HepG2 (cell line): ENCODE results near the gene SMIM36. TPM values are rescaled to one million over a fixed set of nuclear protein-coding genes. Genes with fewer than 3 reads are reported as not detected.
A peak's percentile ranks its signal among the peaks of the same experiment; 100 is the strongest.

Experiments used
- ATAC-seq: fragments of 200-7000 bp; cut with Tn5 transposase; 3 replicates; pipeline ENCODE4 v1.9.1; 2020; ENCODE audit warnings: mild to moderate bottlenecking, moderate library complexity
- BruUV-seq: library from RNA; stranded (reverse); fragments of 400-500 nt; replicated peaks from 2 replicates; lab custom pipeline; 2021; lab: Mats Ljungman, UMichigan
- CTCF ChIA-PET: fragments of 300-600 bp; formaldehyde crosslinking; extraction: SDS; loops from one replicate; lab custom pipeline; 2021; ENCODE audit warnings: low total read pairs, inconsistent platforms, low intra/inter-chr PET ratio; lab: Yijun Ruan, JAX
- POLR2A ChIA-PET: fragments of 350-600 bp; sonication (Branson Sonifier 250); formaldehyde crosslinking; loops from one replicate; lab custom pipeline; 2020; ENCODE audit warnings: antibody characterized with exemption, inconsistent platforms; lab: Yijun Ruan, JAX
- DNase-seq: peaks from one replicate; pipeline ENCODE4 v3.0.0-alpha.2; 2015; ENCODE audit warnings: low spot score
- FAIRE-seq: peaks from 3 replicates; lab custom pipeline; 2011; peaks lifted over from hg19 to GRCh38; lab: Jason Lieb, UNC
- H2AFZ ChIP-seq: one replicate; pipeline ENCODE4 v1.6.1; 2011; ENCODE audit warnings: low read length, inconsistent platforms
- H3K27ac ChIP-seq: fragments of 300-600 bp; 3 replicates; pipeline ENCODE4 v1.8.0; 2011; ENCODE audit warnings: mixed run types, mild to moderate bottlenecking, mixed read lengths, low read length, inconsistent platforms; ENCODE audit not compliant: insufficient read depth; ENCODE audit errors: extremely low read length
- H3K27me3 ChIP-seq, 2 experiments: fragments of 200-600 bp in 1 of 2; 2 replicates in 1 of 2; 3 replicates in 1 of 2; pipeline versions ENCODE4 v1.6.0 to v1.8.0; 2011; ENCODE audit warnings: low read length in 2 of 2, mild to moderate bottlenecking in 2 of 2, moderate library complexity in 2 of 2, inconsistent platforms in 1 of 2; ENCODE audit not compliant: insufficient read depth in 2 of 2, control insufficient read depth in 1 of 2
- H3K36me3 ChIP-seq, 2 experiments: fragments of 200-600 bp in 1 of 2; replicated peaks in 1 of 2; 2 replicates in 1 of 2; 3 replicates in 1 of 2; pipeline versions ENCODE4 v1.5.1 to v1.8.0; 2011; ENCODE audit warnings: low read length in 2 of 2, inconsistent platforms in 1 of 2; ENCODE audit not compliant: insufficient read depth in 2 of 2, control insufficient read depth in 1 of 2
- H3K4me1 ChIP-seq: 2 replicates; pipeline ENCODE4 v1.5.1; 2012; ENCODE audit warnings: low read length, inconsistent platforms; ENCODE audit not compliant: insufficient read depth
- H3K4me2 ChIP-seq: 2 replicates; pipeline ENCODE4 v1.6.0; 2011; ENCODE audit warnings: low read depth, low read length, inconsistent platforms
- H3K4me3 ChIP-seq, 3 experiments: fragments of 200-600 bp in 1 of 3; sonication (generic), shearing (Covaris generic) in 1 of 3; replicated peaks in 1 of 3; 2 replicates each; pipeline ENCODE4 v1.5.1; 2011 to 2016; ENCODE audit warnings: low read length in 3 of 3, inconsistent platforms in 2 of 3, low read depth in 2 of 3, mild to moderate bottlenecking in 2 of 3, control low read depth in 1 of 3, mixed read lengths in 1 of 3; ENCODE audit not compliant: insufficient read depth in 1 of 3
- H3K79me2 ChIP-seq: one replicate; pipeline ENCODE4 v1.6.1; 2011; ENCODE audit warnings: low read length, inconsistent platforms; ENCODE audit not compliant: insufficient read depth
- H3K9ac ChIP-seq: 2 replicates; pipeline ENCODE4 v1.6.0; 2011; ENCODE audit warnings: mild to moderate bottlenecking, low read depth, low read length, inconsistent platforms; ENCODE audit not compliant: insufficient read depth
- H3K9me3 ChIP-seq: 2 replicates; pipeline ENCODE4 v1.5.1; 2012; ENCODE audit warnings: mild to moderate bottlenecking, low read length
- H4K20me1 ChIP-seq: 2 replicates; pipeline ENCODE4 v1.6.0; 2011; ENCODE audit warnings: inconsistent platforms, mild to moderate bottlenecking, low read length, moderate library complexity; ENCODE audit not compliant: insufficient read depth
- ARNT2 ChIP-seq: sonication (generic); formaldehyde crosslinking; IDR thresholded peaks from 2 replicates; pipeline ENCODE4 v1.8.0; 2022; ENCODE audit warnings: mild to moderate bottlenecking, low read depth, missing genetic modification reagents, moderate library complexity
- FOSL2 ChIP-seq: sonication (generic); formaldehyde crosslinking; IDR thresholded peaks from 2 replicates; pipeline ENCODE4 v1.4.0; 2020; ENCODE audit warnings: missing genetic modification reagents
- TARDBP ChIP-seq: sonication (generic); formaldehyde crosslinking; IDR thresholded peaks from 2 replicates; pipeline ENCODE4 v1.8.0; 2022; ENCODE audit warnings: mild to moderate bottlenecking, missing genetic modification reagents
- ZNF17 ChIP-seq: sonication (generic); formaldehyde crosslinking; IDR thresholded peaks from 2 replicates; pipeline ENCODE4 v1.5.0; 2020; ENCODE audit warnings: mild to moderate bottlenecking, missing genetic modification reagents
- ZNF256 ChIP-seq: sonication (generic); formaldehyde crosslinking; conservative IDR thresholded peaks from 2 replicates; pipeline ENCODE4 v1.4.0; 2020; ENCODE audit warnings: missing genetic modification reagents
- ZNF546 ChIP-seq: sonication (generic); formaldehyde crosslinking; conservative IDR thresholded peaks from 2 replicates; pipeline ENCODE4 v1.8.1; 2023; ENCODE audit warnings: mild to moderate bottlenecking, missing genetic modification reagents
- ZNF567 ChIP-seq: sonication (generic); formaldehyde crosslinking; IDR thresholded peaks from 2 replicates; pipeline ENCODE4 v1.8.1; 2023; ENCODE audit warnings: mild to moderate bottlenecking, missing genetic modification reagents, borderline replicate concordance
- WGBS: methylation state at CpG from one replicate; pipeline ENCODE4 v1.1.6; 2017; ENCODE audit warnings: low lambda C conversion rate; 5-methylcytosine and 5-hydroxymethylcytosine counted together
- in situ Hi-C: cut with HindIII; loops from 2 replicates; pipeline ENCODE4 v1.10.0; 2017; ENCODE audit warnings: low pct_unique_long_range_greater_than_20kb; ENCODE audit not compliant: extremely low pct_ligation_motif_present
- intact Hi-C: fragments of 100-400 bp; cut with micrococcal nuclease; formaldehyde crosslinking; loops from one replicate; pipeline ENCODE4 v1.10.0; 2022; ENCODE audit not compliant: unreplicated experiment
- polyA plus RNA-seq, 8 experiments: library from polyadenylated mRNA; depleted of rRNA in 3 of 8; stranded (reverse) in 7 of 8; unstranded in 1 of 8; fragments of >200 nt; fragmentation: Illumina TruSeq in 4 of 8; extraction: Trizol in 4 of 8; gene quantifications; 2 replicates each; pipeline versions ENCODE4 v1.2.1 to v1.2.3, GENCODE V29; 2011 to 2016; ENCODE audit warnings: low read depth in 4 of 8, missing spikeins in 1 of 8, mixed read lengths in 1 of 8; ENCODE audit not compliant: insufficient read depth in 1 of 8
- total RNA-seq, 5 experiments: library from RNA; depleted of rRNA; stranded (reverse); fragments of >200 nt; fragmentation: Illumina TruSeq; extraction: Trizol; gene quantifications; 2 replicates each; pipeline ENCODE4 v1.2.3, GENCODE V29; 2016; ENCODE audit warnings: low read depth in 1 of 5
- TF ChIP-seq, protein P1 (sequence below): IDR thresholded peaks from 2 replicates; pipeline ENCODE4 v1.6.1; 2016; ENCODE audit warnings: mild to moderate bottlenecking, missing biosample characterization, missing genetic modification reagents
- TF ChIP-seq, protein P2 (sequence below): sonication (generic); formaldehyde crosslinking; IDR thresholded peaks from 2 replicates; pipeline ENCODE4 v1.5.0; 2020; ENCODE audit warnings: missing genetic modification reagents, mild to moderate bottlenecking, borderline replicate concordance
- TF ChIP-seq, protein P3 (sequence below): sonication (generic); formaldehyde crosslinking; IDR thresholded peaks from 2 replicates; pipeline ENCODE4 v1.8.0; 2022; ENCODE audit warnings: mild to moderate bottlenecking, missing genetic modification reagents; ENCODE audit not compliant: insufficient replicate concordance
- TF ChIP-seq, protein P4 (sequence below): sonication (generic); formaldehyde crosslinking; IDR thresholded peaks from 2 replicates; pipeline ENCODE4 v1.5.0; 2020; ENCODE audit warnings: missing genetic modification reagents

Gene SMIM36
- total and polyA plus RNA-seq, 2 of the 13 experiments (the other 11 are each of a cell fraction or from before 2014, with no cell fraction given), result not detected

DNA sequence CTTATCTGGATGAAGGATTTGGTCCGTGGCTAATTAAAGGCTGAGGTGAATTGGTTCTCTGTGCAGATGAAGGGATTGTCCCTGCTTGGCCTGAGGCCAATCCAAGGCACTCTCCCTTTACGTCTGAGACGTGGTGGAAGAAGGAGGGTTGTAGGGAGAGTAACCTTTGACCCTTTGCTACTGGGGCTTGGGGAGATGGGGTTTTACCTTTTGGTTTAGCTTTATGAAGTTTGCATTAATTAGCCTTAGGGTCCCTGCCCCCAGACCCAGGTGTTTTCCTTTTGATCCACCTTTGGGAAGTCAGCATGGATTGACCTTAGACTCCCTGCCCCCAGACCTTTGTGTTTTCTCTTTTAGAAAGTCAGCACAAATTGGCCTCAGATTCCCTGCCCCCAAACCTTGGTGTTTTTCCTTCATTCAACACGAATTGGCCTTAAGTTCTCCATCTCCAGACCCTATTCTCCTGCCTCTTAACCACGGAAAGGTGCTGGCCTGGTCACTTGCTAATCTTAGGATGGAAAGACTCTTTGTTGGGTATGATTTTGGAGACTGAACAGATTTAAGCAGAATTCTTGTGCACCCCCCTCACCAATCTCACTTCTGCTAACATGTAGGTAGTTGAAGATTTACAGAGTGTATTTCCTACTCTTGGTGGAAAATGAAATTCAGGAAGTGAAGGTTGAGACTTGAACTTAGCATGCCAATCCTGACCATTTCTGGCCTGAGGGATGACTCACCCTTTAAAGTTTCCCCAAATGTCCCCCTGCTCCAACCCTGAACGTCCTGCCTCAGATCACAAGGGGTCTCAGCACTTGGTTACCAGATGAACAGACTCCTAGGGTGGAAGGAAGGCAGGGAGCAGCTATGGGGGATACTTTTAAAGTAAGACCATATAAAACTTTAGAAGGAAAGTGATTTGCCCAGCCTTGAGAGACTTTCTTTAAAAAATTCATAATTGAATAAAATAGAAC is 66.5 kb downstream of the SMIM36 start:
- intact Hi-C loops (loop anchor here (1.0 kb wide), 1 partner anchor 22 kb away; no protein-coding TSS in a partner anchor), in situ Hi-C loops (no loop called here)
- Histone ChIP-seq H3K79me2 (no peaks in the 10 kb centered on the region), H3K27ac (peak overlapping the region; percentile 88), H3K4me3 (peak overlapping the region in 1 of 3 experiments; percentile 24; a peak in 1 of 6 replicates), H3K4me2 (peak overlapping the region; percentile 69), H4K20me1 (no peaks in the 10 kb centered on the region), H3K9me3 (no peaks in the 10 kb centered on the region), H3K36me3 (no peaks in the 10 kb centered on the region), H3K27me3 (no peaks in the 10 kb centered on the region), H3K4me1 (peaks cover 94% of the 10 kb centered on the region), H3K9ac (peak overlapping the region; percentile 63), H2AFZ (no peak overlapping the region)
- WGBS, result 15% methylated on average over 6 of the region's 6 CpGs
- no TSS peak for BruUV-seq
- ATAC-seq, result peak; percentile 63
- CTCF ChIA-PET, result no interaction called here
- FAIRE-seq, result peak; percentile 87
- DNase-seq, result peak; percentile 91
- POLR2A ChIA-PET, result interaction anchor here (2.4 to 6.8 kb wide), 3 partner anchors 10 to 27 kb away, joined by 22 to 136 read pairs (median 29); no protein-coding TSS in a partner anchor
- TF ChIP-seq, protein P1, sequence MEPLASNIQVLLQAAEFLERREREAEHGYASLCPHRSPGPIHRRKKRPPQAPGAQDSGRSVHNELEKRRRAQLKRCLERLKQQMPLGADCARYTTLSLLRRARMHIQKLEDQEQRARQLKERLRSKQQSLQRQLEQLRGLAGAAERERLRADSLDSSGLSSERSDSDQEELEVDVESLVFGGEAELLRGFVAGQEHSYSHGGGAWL, result 0 out of 2 replicates have a peak, but pooled peaks have one; percentile 36
- peak; percentile 78; the same call in 1 of the 2 replicates for TF ChIP-seq ZNF567 (CRISPR knock-in tag)
- TF ChIP-seq, protein P2, sequence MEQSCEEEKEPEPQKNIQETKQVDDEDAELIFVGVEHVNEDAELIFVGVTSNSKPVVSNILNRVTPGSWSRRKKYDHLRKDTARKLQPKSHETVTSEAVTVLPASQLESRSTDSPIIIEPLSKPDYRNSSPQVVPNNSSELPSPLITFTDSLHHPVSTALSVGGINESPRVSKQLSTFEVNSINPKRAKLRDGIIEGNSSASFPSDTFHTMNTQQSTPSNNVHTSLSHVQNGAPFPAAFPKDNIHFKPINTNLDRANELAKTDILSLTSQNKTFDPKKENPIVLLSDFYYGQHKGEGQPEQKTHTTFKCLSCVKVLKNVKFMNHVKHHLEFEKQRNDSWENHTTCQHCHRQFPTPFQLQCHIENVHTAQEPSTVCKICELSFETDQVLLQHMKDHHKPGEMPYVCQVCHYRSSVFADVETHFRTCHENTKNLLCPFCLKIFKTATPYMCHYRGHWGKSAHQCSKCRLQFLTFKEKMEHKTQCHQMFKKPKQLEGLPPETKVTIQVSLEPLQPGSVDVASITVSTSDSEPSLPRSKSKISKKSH (CRISPR knock-in tag), result no peak
- TF ChIP-seq, protein P3, sequence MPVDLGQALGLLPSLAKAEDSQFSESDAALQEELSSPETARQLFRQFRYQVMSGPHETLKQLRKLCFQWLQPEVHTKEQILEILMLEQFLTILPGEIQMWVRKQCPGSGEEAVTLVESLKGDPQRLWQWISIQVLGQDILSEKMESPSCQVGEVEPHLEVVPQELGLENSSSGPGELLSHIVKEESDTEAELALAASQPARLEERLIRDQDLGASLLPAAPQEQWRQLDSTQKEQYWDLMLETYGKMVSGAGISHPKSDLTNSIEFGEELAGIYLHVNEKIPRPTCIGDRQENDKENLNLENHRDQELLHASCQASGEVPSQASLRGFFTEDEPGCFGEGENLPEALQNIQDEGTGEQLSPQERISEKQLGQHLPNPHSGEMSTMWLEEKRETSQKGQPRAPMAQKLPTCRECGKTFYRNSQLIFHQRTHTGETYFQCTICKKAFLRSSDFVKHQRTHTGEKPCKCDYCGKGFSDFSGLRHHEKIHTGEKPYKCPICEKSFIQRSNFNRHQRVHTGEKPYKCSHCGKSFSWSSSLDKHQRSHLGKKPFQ (CRISPR knock-in tag), result peak; percentile 87
- TF ChIP-seq TARDBP (CRISPR knock-in tag), result peak; percentile 72; the same call in 1 of the 2 replicates
- TF ChIP-seq, protein P4, sequence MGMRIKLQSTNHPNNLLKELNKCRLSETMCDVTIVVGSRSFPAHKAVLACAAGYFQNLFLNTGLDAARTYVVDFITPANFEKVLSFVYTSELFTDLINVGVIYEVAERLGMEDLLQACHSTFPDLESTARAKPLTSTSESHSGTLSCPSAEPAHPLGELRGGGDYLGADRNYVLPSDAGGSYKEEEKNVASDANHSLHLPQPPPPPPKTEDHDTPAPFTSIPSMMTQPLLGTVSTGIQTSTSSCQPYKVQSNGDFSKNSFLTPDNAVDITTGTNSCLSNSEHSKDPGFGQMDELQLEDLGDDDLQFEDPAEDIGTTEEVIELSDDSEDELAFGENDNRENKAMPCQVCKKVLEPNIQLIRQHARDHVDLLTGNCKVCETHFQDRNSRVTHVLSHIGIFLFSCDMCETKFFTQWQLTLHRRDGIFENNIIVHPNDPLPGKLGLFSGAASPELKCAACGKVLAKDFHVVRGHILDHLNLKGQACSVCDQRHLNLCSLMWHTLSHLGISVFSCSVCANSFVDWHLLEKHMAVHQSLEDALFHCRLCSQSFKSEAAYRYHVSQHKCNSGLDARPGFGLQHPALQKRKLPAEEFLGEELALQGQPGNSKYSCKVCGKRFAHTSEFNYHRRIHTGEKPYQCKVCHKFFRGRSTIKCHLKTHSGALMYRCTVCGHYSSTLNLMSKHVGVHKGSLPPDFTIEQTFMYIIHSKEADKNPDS (CRISPR knock-in tag), result no peak
- TF ChIP-seq ZNF256 (CRISPR knock-in tag), result no peak
- TF ChIP-seq ARNT2, result peak; percentile 8; the same call in 1 of the 2 replicates
- peak; percentile 99 for TF ChIP-seq FOSL2 (CRISPR knock-in tag)
- TF ChIP-seq ZNF17 (CRISPR knock-in tag), result no peak
- TF ChIP-seq ZNF546, result no peak
